Tibial artery (tissue), 4 donors: ENCODE results near the gene SHMT2.
A peak's percentile ranks its signal among the peaks of the same experiment; 100 is the strongest.

Experiments
- DNase-seq, 2 donors: peaks; one replicate each; pipeline ENCODE4 v3.0.0-alpha.2; 2019
- H3K27ac ChIP-seq, 2 donors: fragments of 200-600 bp; sonication (generic) in 1 of 2; 1 replicate in 1 of 2; 2 replicates in 1 of 2; pipeline ENCODE4 v1.5.1; 2018 to 2019; ENCODE audit warnings: mild to moderate bottlenecking in 1 of 2
- H3K27me3 ChIP-seq, 2 donors: fragments of 200-600 bp; sonication (generic) in 1 of 2; one replicate each; pipeline versions ENCODE4 v1.5.1 to v1.6.0; 2016 to 2019
- H3K36me3 ChIP-seq, 3 donors: fragments of 200-600 bp; sonication (generic) in 2 of 3; one replicate each; pipeline ENCODE4 v1.5.1; 2016 to 2019; ENCODE audit warnings: mild to moderate bottlenecking in 2 of 3
- H3K4me1 ChIP-seq, 4 donors: fragments of 200-600 bp; sonication (generic) in 2 of 4; 1 replicate in 3 of 4; 2 replicates in 1 of 4; pipeline ENCODE4 v1.5.1; 2016 to 2019
- H3K4me3 ChIP-seq, 2 donors: fragments of 200-600 bp; sonication (generic) in 1 of 2; 1 replicate in 1 of 2; 2 replicates in 1 of 2; pipeline ENCODE4 v1.5.1; 2018 to 2019; ENCODE audit warnings: mild to moderate bottlenecking in 2 of 2
- H3K9me3 ChIP-seq, 3 donors: fragments of 200-600 bp; sonication (generic) in 1 of 3; one replicate each; pipeline ENCODE4 v1.5.1; 2016 to 2019
- intact Hi-C: fragments of 100-400 bp; cut with DNase I; formaldehyde crosslinking; loops from one replicate; pipeline ENCODE4 v1.15.0; 2023; ENCODE audit warnings: low total_unique reads
- TF ChIP-seq, protein P1 (sequence below), 2 experiments: fragments of 200-600 bp in 1 of 2; fragments of 450-650 bp in 1 of 2; IDR thresholded peaks; one replicate each; pipeline ENCODE4 v1.5.1; 2017 to 2019; ENCODE audit warnings: antibody characterized with exemption in 2 of 2, mild to moderate bottlenecking in 1 of 2, moderate library complexity in 1 of 2

SHMT2 gene

DNA sequence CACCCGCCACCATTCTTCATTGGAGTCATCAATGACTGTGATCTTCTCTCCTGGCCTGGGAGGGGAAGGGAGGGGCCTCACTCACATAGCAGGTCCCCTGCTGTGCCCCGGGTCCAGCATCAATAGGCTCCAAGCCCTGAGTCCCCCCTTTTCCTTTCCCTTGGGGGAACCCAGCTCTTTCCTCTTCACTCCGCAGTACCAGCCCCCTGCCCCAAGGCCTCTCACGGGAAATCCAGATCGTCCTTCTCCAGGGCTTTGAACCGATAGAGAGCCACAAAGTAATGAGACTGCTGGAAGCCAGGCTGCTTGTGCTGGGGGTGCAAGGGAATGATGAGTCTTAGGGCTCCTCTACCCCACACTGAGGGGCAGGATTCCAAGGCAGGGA is 14.8 kb downstream of the SHMT2 start:
- intact Hi-C loops, result no loop called here
- peaks cover 6 to 48% (median 42%) of the 10 kb centered on the region in 4 donors for H3K4me1 ChIP-seq
- TF ChIP-seq, protein P1, sequence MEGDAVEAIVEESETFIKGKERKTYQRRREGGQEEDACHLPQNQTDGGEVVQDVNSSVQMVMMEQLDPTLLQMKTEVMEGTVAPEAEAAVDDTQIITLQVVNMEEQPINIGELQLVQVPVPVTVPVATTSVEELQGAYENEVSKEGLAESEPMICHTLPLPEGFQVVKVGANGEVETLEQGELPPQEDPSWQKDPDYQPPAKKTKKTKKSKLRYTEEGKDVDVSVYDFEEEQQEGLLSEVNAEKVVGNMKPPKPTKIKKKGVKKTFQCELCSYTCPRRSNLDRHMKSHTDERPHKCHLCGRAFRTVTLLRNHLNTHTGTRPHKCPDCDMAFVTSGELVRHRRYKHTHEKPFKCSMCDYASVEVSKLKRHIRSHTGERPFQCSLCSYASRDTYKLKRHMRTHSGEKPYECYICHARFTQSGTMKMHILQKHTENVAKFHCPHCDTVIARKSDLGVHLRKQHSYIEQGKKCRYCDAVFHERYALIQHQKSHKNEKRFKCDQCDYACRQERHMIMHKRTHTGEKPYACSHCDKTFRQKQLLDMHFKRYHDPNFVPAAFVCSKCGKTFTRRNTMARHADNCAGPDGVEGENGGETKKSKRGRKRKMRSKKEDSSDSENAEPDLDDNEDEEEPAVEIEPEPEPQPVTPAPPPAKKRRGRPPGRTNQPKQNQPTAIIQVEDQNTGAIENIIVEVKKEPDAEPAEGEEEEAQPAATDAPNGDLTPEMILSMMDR (IDR thresholded peaks at IDR 0.05), result no peak

DNA sequence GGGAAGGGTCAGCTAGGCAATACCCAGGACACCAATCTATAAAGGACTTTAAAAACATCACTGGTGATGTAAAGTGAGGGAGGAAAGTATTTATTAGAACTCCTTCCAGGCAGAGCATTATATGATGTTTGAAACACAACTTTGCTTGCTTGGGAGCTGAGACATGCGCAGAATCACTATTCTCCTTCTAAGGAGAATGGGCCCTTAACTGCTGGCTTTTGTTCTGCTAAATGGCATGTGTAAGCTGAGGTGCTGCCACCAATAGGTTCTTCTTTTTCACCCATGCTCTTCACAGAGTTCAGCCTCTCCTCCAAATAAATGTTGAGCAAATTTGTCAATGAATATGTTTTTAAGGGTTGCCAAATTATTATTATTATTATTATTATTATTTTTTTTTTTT is 17.5 kb downstream of the SHMT2 start:
- H3K4me3 ChIP-seq, result no peak overlapping the region
- H3K4me1 ChIP-seq, result peaks cover 6 to 21% (median 17%) of the 10 kb centered on the region in 4 donors
- H3K27me3 ChIP-seq, result peaks cover 3 to 35% of the 10 kb centered on the region in 2 donors
- intact Hi-C loops, result no loop called here
- TF ChIP-seq, protein P1 (IDR thresholded peaks at IDR 0.05), result no peak
- no peaks in the 10 kb centered on the region for H3K9me3 ChIP-seq
- DNase-seq, result no peak
- H3K27ac ChIP-seq, result no peak overlapping the region
- H3K36me3 ChIP-seq, result no peaks in the 10 kb centered on the region

More for the DNA sequence above, 14.8 kb downstream of the SHMT2 start:
- no peak overlapping the region for H3K4me3 ChIP-seq
- H3K27ac ChIP-seq, result no peak overlapping the region
- H3K36me3 ChIP-seq, result no peaks in the 10 kb centered on the region
- peak in 1 of 2 donors; percentile 54 for DNase-seq
- no peaks in the 10 kb centered on the region for H3K9me3 ChIP-seq
- peaks cover 7 to 60% of the 10 kb centered on the region in 2 donors for H3K27me3 ChIP-seq

DNA sequence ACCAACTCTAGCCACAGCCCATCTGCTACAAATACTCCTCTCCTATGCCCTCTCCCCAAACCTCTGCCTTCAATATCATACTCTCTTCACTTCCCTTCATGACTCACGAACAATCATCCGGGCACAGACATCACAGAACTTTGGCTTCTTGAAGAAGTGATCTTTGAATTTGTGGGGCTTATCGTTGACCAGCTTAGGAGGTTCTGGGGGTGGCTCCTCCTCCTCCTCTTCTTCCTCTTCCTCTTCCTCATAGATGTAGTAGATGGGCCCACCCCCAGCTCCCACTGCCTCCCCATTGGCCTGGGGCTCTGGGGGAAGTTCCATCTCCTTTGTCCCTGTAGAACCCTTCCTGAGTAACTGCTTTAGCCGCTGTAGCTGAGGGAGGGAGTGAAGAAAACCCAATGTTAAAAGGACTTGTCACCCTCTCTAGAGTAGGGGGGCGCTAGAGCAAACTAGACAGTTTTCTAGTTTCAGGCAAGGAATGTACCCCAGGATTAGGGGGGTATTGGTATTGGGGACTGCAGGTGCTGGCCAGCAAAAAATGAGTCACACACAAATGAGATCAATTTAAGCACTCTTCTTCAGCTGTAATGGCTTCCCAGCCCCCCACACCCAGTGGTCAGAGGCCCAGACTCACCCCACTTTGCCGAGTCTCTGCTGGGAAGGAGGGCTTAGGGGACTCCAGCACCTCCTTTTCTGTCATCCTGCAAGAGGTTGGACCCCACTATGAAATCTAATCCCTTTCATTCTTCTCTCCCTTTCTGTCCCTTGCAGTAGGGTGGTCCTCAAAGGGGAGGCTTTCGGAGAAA is 19.6 kb downstream of the SHMT2 start:
- Histone ChIP-seq H3K27ac (no peak overlapping the region), H3K27me3 (peaks cover 0 to 14% of the 10 kb centered on the region in 2 donors), H3K4me1 (no peaks in the 10 kb centered on the region), H3K4me3 (no peak overlapping the region), H3K36me3 (no peaks in the 10 kb centered on the region), H3K9me3 (no peaks in the 10 kb centered on the region)
- no peak for DNase-seq
- TF ChIP-seq, protein P1 (IDR thresholded peaks at IDR 0.05), result no peak
- intact Hi-C loops, result no loop called here

DNA sequence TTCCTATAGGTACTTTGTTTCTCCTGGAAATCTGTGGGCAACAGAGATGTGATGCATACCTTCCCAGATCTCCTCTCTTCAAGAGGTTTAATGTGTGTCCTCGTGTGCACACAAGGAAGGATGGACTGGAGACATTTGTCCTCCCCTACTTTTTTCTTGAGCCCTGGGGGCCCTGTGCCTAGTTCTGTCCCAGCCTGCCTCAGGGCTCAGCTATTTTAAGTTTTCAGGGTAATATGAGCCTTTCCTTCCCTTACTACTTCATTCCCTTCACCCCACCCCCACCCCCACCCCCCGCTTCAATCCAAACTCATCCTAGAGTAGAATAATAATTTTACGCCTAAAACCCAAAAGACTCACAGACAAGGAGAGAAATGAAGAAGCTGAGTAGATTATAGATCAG is 21.0 kb downstream of the SHMT2 start:
- TF ChIP-seq, protein P1 (IDR thresholded peaks at IDR 0.05), result no peak

DNA sequence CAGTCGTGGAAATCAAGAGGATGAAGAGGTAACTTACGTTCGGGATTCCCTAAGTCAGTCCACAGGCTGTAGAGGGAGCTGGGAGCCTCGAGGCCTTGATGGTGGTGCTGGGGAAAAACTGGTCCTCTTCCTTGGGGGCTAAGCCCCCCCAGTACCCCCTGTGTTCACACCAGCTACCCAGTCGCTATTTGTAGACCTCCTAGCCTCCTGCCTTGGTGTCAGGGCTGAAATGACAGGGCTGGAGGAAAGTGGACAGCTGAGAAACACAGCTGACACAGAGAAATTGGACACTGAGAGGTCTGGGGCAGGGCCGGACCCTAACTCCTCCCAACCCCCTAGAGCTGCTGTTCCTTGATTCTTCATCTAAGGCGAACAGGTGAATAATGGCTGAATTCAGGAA is 21.4 kb downstream of the SHMT2 start, which contains the start of gene STAC3:
Gene STAC3 (minus strand): TSS at position 232 of the 400 bp plus-strand sequence. CDS start 1,551 bp downstream, outside the sequence.
- Histone ChIP-seq H3K4me3 (no peak within 1 kb of the TSS), H3K27me3 (peaks cover 0 to 9% of the 10 kb centered on the region in 2 donors), H3K9me3 (no peaks in the 10 kb centered on the region), H3K4me1 (no peaks in the 10 kb centered on the region), H3K27ac (no peak within 1 kb of the TSS), H3K36me3 (peaks cover 5 to 17% (median 15%) of the 10 kb centered on the region in 3 donors)
- no peak for DNase-seq
- intact Hi-C loops, result no loop called here
- TF ChIP-seq, protein P1 (IDR thresholded peaks at IDR 0.05), result no peak

More for the DNA sequence above, 21.0 kb downstream of the SHMT2 start:
- Histone ChIP-seq H3K4me1 (no peaks in the 10 kb centered on the region), H3K36me3 (peaks cover 1 to 13% (median 11%) of the 10 kb centered on the region in 3 donors), H3K27me3 (peaks cover 0 to 9% of the 10 kb centered on the region in 2 donors), H3K27ac (no peak overlapping the region), H3K9me3 (no peaks in the 10 kb centered on the region), H3K4me3 (no peak overlapping the region)
- intact Hi-C loops, result no loop called here
- DNase-seq, result no peak
